ENCODE data around the gene CYP1B1. TPM values are rescaled to one million over a fixed set of nuclear protein-coding genes. Genes with fewer than 3 reads are reported as not detected.

The CYP1B1 gene
- total RNA-seq, 1 donor from 2014 or later, result 0.39 TPM

- no peaks in the 10 kb centered on the region for H3K4me1 ChIP-seq
- no peak overlapping the region for H3K9ac ChIP-seq
- Mint-ChIP-seq H3K4me1 (peaks cover 16% of the 10 kb centered on the region), H3K27me3 (ENCODE audit: insufficient read depth, low read depth) (no peaks in the 10 kb centered on the region), H3K36me3 (no peaks in the 10 kb centered on the region), H3K9me3 (peaks cover 2% of the 10 kb centered on the region), H3K4me3 (no peak overlapping the region), H3K27ac (no peak overlapping the region)
- H3K4me2 ChIP-seq, result peak overlapping the region; percentile 50
- H3F3A ChIP-seq (ENCODE audit: low read depth), result peaks cover 14% of the 10 kb centered on the region
- no peaks in the 10 kb centered on the region for H3K9me3 ChIP-seq (ENCODE audit: low read depth)
- no peaks in the 10 kb centered on the region for H3K36me3 ChIP-seq
- H2AFZ ChIP-seq (replicated peaks), result peak overlapping the region; percentile 95
- no peak overlapping the region for H3K27ac ChIP-seq
- peak overlapping the region; percentile 15 for H3K4me3 ChIP-seq
- H3K79me2 ChIP-seq (ENCODE audit: low read depth), result no peaks in the 10 kb centered on the region
- no peaks in the 10 kb centered on the region for H4K20me1 ChIP-seq (ENCODE audit: low read depth)
- H3K27me3 ChIP-seq, result peaks cover 6% of the 10 kb centered on the region
- no peak for DNase-seq (ENCODE audit: low spot score)
- TF ChIP-seq EZH2 (IDR thresholded peaks at IDR 0.05), result no peak
- no peak for TF ChIP-seq CTCF (IDR thresholded peaks at IDR 0.05)
- TF ChIP-seq EZH2phosphoT487 (IDR thresholded peaks at IDR 0.05), result no peak
These were observed 37.3 kb downstream of the CYP1B1 start for GRCh38 chr2:38038682-38039081.

- H3K4me3 ChIP-seq, result peak overlapping the region; percentile 15
- peak overlapping the region; percentile 70 for H3K4me3 Mint-ChIP-seq
- peak overlapping the region; percentile 70 for H3K27ac Mint-ChIP-seq
- H3F3A ChIP-seq (ENCODE audit: low read depth), result peaks cover 14% of the 10 kb centered on the region
- H3K4me1 Mint-ChIP-seq, result peaks cover 16% of the 10 kb centered on the region
- H3K27me3 Mint-ChIP-seq (ENCODE audit: insufficient read depth, low read depth), result no peaks in the 10 kb centered on the region
- H3K36me3 Mint-ChIP-seq, result no peaks in the 10 kb centered on the region
- no peak overlapping the region for H3K9ac ChIP-seq
- H3K27ac ChIP-seq, result no peak overlapping the region
- peak overlapping the region; percentile 95 for H2AFZ ChIP-seq (replicated peaks)
- peaks cover 6% of the 10 kb centered on the region for H3K27me3 ChIP-seq
- peak overlapping the region; percentile 50 for H3K4me2 ChIP-seq
- no peaks in the 10 kb centered on the region for H3K9me3 ChIP-seq (ENCODE audit: low read depth)
- H3K79me2 ChIP-seq (ENCODE audit: low read depth), result no peaks in the 10 kb centered on the region
- H3K36me3 ChIP-seq, result no peaks in the 10 kb centered on the region
- peak; percentile 74 for DNase-seq (ENCODE audit: low spot score)
- no peaks in the 10 kb centered on the region for H3K4me1 ChIP-seq
- H3K9me3 Mint-ChIP-seq, result no peaks in the 10 kb centered on the region
- H4K20me1 ChIP-seq (ENCODE audit: low read depth), result no peaks in the 10 kb centered on the region
- TF ChIP-seq EZH2phosphoT487 (IDR thresholded peaks at IDR 0.05) (no peak), CTCF (IDR thresholded peaks at IDR 0.05) (peak; percentile 44)
These were observed 38.0 kb downstream of the CYP1B1 start for GRCh38 chr2:38037757-38038621.

- no peaks in the 10 kb centered on the region for H3K9me3 ChIP-seq (ENCODE audit: low read depth)
- no peaks in the 10 kb centered on the region for H3K4me1 ChIP-seq
- Mint-ChIP-seq H3K4me3 (no peak overlapping the region), H3K4me1 (peaks cover 16% of the 10 kb centered on the region), H3K27ac (no peak overlapping the region), H3K9me3 (no peaks in the 10 kb centered on the region), H3K36me3 (no peaks in the 10 kb centered on the region), H3K27me3 (ENCODE audit: insufficient read depth, low read depth) (no peaks in the 10 kb centered on the region)
- DNase-seq (ENCODE audit: low spot score), result no peak
- H4K20me1 ChIP-seq (ENCODE audit: low read depth), result no peaks in the 10 kb centered on the region
- H3F3A ChIP-seq (ENCODE audit: low read depth), result peaks cover 14% of the 10 kb centered on the region
- H3K4me3 ChIP-seq, result no peak overlapping the region
- H3K79me2 ChIP-seq (ENCODE audit: low read depth), result no peaks in the 10 kb centered on the region
- peaks cover 6% of the 10 kb centered on the region for H3K27me3 ChIP-seq
- no peak overlapping the region for H3K9ac ChIP-seq
- TF ChIP-seq EZH2 (IDR thresholded peaks at IDR 0.05), result no peak
- TF ChIP-seq CTCF (IDR thresholded peaks at IDR 0.05), result no peak
- TF ChIP-seq EZH2phosphoT487 (IDR thresholded peaks at IDR 0.05), result no peak
- H2AFZ ChIP-seq (replicated peaks), result peak overlapping the region; percentile 95
- no peak overlapping the region for H3K27ac ChIP-seq
- H3K36me3 ChIP-seq, result no peaks in the 10 kb centered on the region
- no peak overlapping the region for H3K4me2 ChIP-seq
These were observed 38.6 kb downstream of the CYP1B1 start for GRCh38 chr2:38037325-38037724.

Data from neural progenitor cell (in vitro differentiated cells).